HT-29 (cell line): Measurements from ENCODE around the gene ZNF799. TPM values are rescaled to one million over a fixed set of nuclear protein-coding genes. Genes with fewer than 3 reads are reported as not detected.
A peak's percentile ranks its signal among the peaks of the same experiment; 100 is the strongest.
"Not testable (repeated sequence)": the region's sequence is repeated elsewhere in the genome, so short reads cannot be mapped to it uniquely, and the experiment has no call there.

ENCODE experiments used
- DNase-seq: peaks from one replicate; pipeline ENCODE4 v3.0.0-alpha.2; 2015; ENCODE audit warnings: low spot score
- total RNA-seq: library from RNA; depleted of rRNA; stranded (reverse); fragments of >200 nt; shearing (Covaris generic); gene quantifications from 2 replicates; pipeline ENCODE4 v1.2.3, GENCODE V29; 2014; rRNA removed

The ZNF799 gene
- total RNA-seq = 2.4 and 5.4 TPM in 2 replicates

- DNase-seq = peak; percentile 92
These were observed at the start of gene ZNF799 for GRCh38 chr19:12400633-12401502. TSS of gene ZNF799 (minus strand) at chr19:12401271. CDS start at chr19:12401070, 201 bp downstream.

GRCh38 chr19:12450844-12451243 lies 49.8 kb upstream of the ZNF799 start:
- no peak for DNase-seq

GRCh38 chr19:12448808-12449207 lies 47.7 kb upstream of the ZNF799 start:
- no peak for DNase-seq

GRCh38 chr19:12440541-12441316 lies 39.7 kb upstream of the ZNF799 start, which contains the start of gene ZNF443:
TSS of gene ZNF443 (minus strand) at chr19:12441021. CDS start at chr19:12440914, 107 bp downstream.
- peak; percentile 97 for DNase-seq

- DNase-seq = peak; percentile 36
These were observed 38.8 kb upstream of the ZNF799 start for GRCh38 chr19:12439686-12440540.

- not testable (repeated sequence) for DNase-seq
These were observed 29.7 kb upstream of the ZNF799 start for GRCh38 chr19:12430726-12431299.

GRCh38 chr19:12425888-12426274 lies 24.8 kb upstream of the ZNF799 start:
- DNase-seq = no peak

- DNase-seq = no peak
These were observed 24.3 kb upstream of the ZNF799 start for GRCh38 chr19:12425236-12425887.

- DNase-seq = not testable (repeated sequence)
These were observed 16.2 kb upstream of the ZNF799 start for GRCh38 chr19:12417273-12417672.

GRCh38 chr19:12411893-12412292 lies 10.8 kb upstream of the ZNF799 start:
- DNase-seq = no peak

- peak; percentile 52 for DNase-seq
These were observed 1.0 kb downstream of the ZNF799 start for GRCh38 chr19:12399901-12400632.

- DNase-seq = not testable (repeated sequence)
These were observed 9.9 kb downstream of the ZNF799 start for GRCh38 chr19:12391148-12391547.

- DNase-seq = not testable (repeated sequence)
These were observed 14.7 kb downstream of the ZNF799 start for GRCh38 chr19:12386365-12386764.

GRCh38 chr19:12380444-12380737 lies 20.7 kb downstream of the ZNF799 start:
- DNase-seq = no peak

GRCh38 chr19:12379732-12380443 lies 21.2 kb downstream of the ZNF799 start:
- no peak for DNase-seq

GRCh38 chr19:12374026-12374425 lies 27.0 kb downstream of the ZNF799 start:
- DNase-seq = no peak

- peak; percentile 82 for DNase-seq
These were observed 35.6 kb downstream of the ZNF799 start, which contains the start of gene ZNF442 for GRCh38 chr19:12365236-12366162. TSS of gene ZNF442 (minus strand) at chr19:12365683. CDS start at chr19:12363631, 2,052 bp downstream.
